IMR-90 (cell line): Measurements from ENCODE around the gene OFD1. TPM values are rescaled to one million over a fixed set of nuclear protein-coding genes. Genes with fewer than 3 reads are reported as not detected.

ENCODE experiments used
- ATAC-seq: fragments of 200-7000 bp; cut with Tn5 transposase; 2 replicates; pipeline ENCODE4 v1.9.1; 2020; ENCODE audit warnings: low read depth, mild to moderate bottlenecking, moderate library complexity
- BruUV-seq: library from RNA; stranded (reverse); fragments of 400-500 nt; replicated peaks from 2 replicates; lab custom pipeline; 2021; lab: Mats Ljungman, UMichigan
- CTCF ChIA-PET: fragments of 300-600 bp; formaldehyde crosslinking; extraction: SDS; loops from one replicate; lab custom pipeline; 2021; ENCODE audit warnings: antibody characterized with exemption; lab: Yijun Ruan, JAX
- POLR2A ChIA-PET: fragments of 300-600 bp; sonication (Branson Sonifier 250); formaldehyde crosslinking; loops from one replicate; lab custom pipeline; 2022; ENCODE audit warnings: antibody characterized with exemption; ENCODE audit not compliant: unreplicated experiment; lab: Charles Lee
- DNase-seq: peaks from one replicate; pipeline ENCODE4 v3.0.0; 2013
- H2AFZ ChIP-seq: replicated peaks from 2 replicates; pipeline ENCODE3; 2013; ENCODE audit warnings: low read length, mild to moderate bottlenecking; ENCODE audit not compliant: poor library complexity
- H2AK5ac ChIP-seq: 2 replicates; pipeline ENCODE4 v1.6.1; 2013; ENCODE audit warnings: low read depth, low read length, inconsistent platforms
- H2AK9ac ChIP-seq: replicated peaks from 2 replicates; pipeline ENCODE3; 2013; ENCODE audit warnings: mild to moderate bottlenecking, low read depth, low read length, moderate library complexity; ENCODE audit not compliant: poor library complexity
- H2BK120ac ChIP-seq: 2 replicates; pipeline ENCODE4 v1.6.1; 2013; ENCODE audit warnings: low read depth, low read length, inconsistent platforms
- H2BK15ac ChIP-seq: 3 replicates; pipeline ENCODE4 v1.6.1; 2013; ENCODE audit warnings: low read depth, low read length, inconsistent platforms
- H2BK20ac ChIP-seq: 2 replicates; pipeline ENCODE4 v1.6.1; 2013; ENCODE audit warnings: low read depth, mild to moderate bottlenecking, inconsistent platforms, low read length, moderate library complexity
- H2BK5ac ChIP-seq: 2 replicates; pipeline ENCODE4 v1.6.1; 2013; ENCODE audit warnings: mild to moderate bottlenecking, low read depth, low read length, inconsistent platforms; ENCODE audit not compliant: poor library complexity, severe bottlenecking
- H3K14ac ChIP-seq: replicated peaks from 2 replicates; pipeline ENCODE4 v1.6.1; 2013; ENCODE audit warnings: low read depth, low read length, inconsistent platforms
- H3K18ac ChIP-seq: 2 replicates; pipeline ENCODE4 v1.6.1; 2013; ENCODE audit warnings: low read depth, low read length, control low read depth
- H3K23ac ChIP-seq: 2 replicates; pipeline ENCODE4 v1.6.1; 2013; ENCODE audit warnings: low read depth, low read length, inconsistent platforms
- H3K27ac ChIP-seq: 2 replicates; pipeline ENCODE4 v1.5.1; 2013; ENCODE audit warnings: mild to moderate bottlenecking, control low read depth, low read length; ENCODE audit not compliant: insufficient read depth
- H3K27me3 ChIP-seq: 2 replicates; pipeline ENCODE4 v1.6.1; 2013; ENCODE audit warnings: low read length; ENCODE audit not compliant: control insufficient read depth, insufficient read depth
- H3K36me3 ChIP-seq: 2 replicates; pipeline ENCODE4 v1.6.1; 2013; ENCODE audit warnings: low read length, mixed read lengths; ENCODE audit not compliant: control insufficient read depth, insufficient read depth
- H3K4ac ChIP-seq: 2 replicates; pipeline ENCODE4 v1.6.1; 2013; ENCODE audit warnings: low read depth, low read length, inconsistent platforms
- H3K4me1 ChIP-seq: 2 replicates; pipeline ENCODE4 v1.6.1; 2013; ENCODE audit warnings: low read length, mixed read lengths; ENCODE audit not compliant: control insufficient read depth, insufficient read depth
- H3K4me2 ChIP-seq: 2 replicates; pipeline ENCODE4 v1.6.1; 2013; ENCODE audit warnings: low read depth, mild to moderate bottlenecking, control low read depth, low read length, moderate library complexity
- H3K4me3 ChIP-seq: 2 replicates; pipeline ENCODE4 v1.5.1; 2013; ENCODE audit warnings: low read depth, mild to moderate bottlenecking, control low read depth, low read length, moderate library complexity; ENCODE audit not compliant: insufficient read depth
- H3K56ac ChIP-seq: 2 replicates; pipeline ENCODE4 v1.6.1; 2013; ENCODE audit warnings: low read length, inconsistent platforms; ENCODE audit not compliant: insufficient read depth; ENCODE audit errors: extremely low read depth
- H3K79me1 ChIP-seq, 2 experiments: 2 replicates each; pipeline ENCODE4 v1.6.1; 2013; ENCODE audit warnings: low read length in 2 of 2, inconsistent platforms in 1 of 2, low read depth in 1 of 2
- H3K9ac ChIP-seq: 2 replicates; pipeline ENCODE4 v1.6.1; 2013; ENCODE audit warnings: low read depth, low read length, control low read depth
- H3K9me1 ChIP-seq: 2 replicates; pipeline ENCODE4 v1.6.1; 2013; ENCODE audit warnings: low read length, inconsistent platforms; ENCODE audit not compliant: insufficient read depth
- H3K9me3 ChIP-seq: 2 replicates; pipeline ENCODE4 v1.6.1; 2013; ENCODE audit warnings: low read length; ENCODE audit not compliant: control insufficient read depth, insufficient read depth
- H4K20me1 ChIP-seq: 2 replicates; pipeline ENCODE4 v1.6.1; 2013; ENCODE audit warnings: low read length, inconsistent platforms; ENCODE audit not compliant: insufficient read depth
- H4K5ac ChIP-seq: 2 replicates; pipeline ENCODE4 v1.6.1; 2013; ENCODE audit warnings: mild to moderate bottlenecking, low read depth, low read length, control low read depth
- H4K8ac ChIP-seq, 2 experiments: 2 replicates each; pipeline ENCODE4 v1.6.1; 2013; ENCODE audit warnings: low read depth in 2 of 2, low read length in 2 of 2, control low read depth in 1 of 2, inconsistent platforms in 1 of 2
- H4K91ac ChIP-seq: 2 replicates; pipeline ENCODE4 v1.6.1; 2013; ENCODE audit warnings: low read depth, low read length, inconsistent platforms; ENCODE audit not compliant: insufficient read depth
- MAFK ChIP-seq: IDR thresholded peaks from 2 replicates; pipeline ENCODE4 v1.6.1; 2012; ENCODE audit warnings: low read depth, low read length, improper control_type of control experiment
- NFE2L2 ChIP-seq: fragments of 150-350 bp; IDR thresholded peaks from 2 replicates; pipeline ENCODE4 v1.6.1; 2016; ENCODE audit warnings: low read depth, mild to moderate bottlenecking, low read length
- SMC3 ChIP-seq: fragments of 150-350 bp; IDR thresholded peaks from 2 replicates; pipeline ENCODE4 v1.6.1; 2016; ENCODE audit warnings: low read depth, mild to moderate bottlenecking, antibody characterized with exemption, low read length, moderate library complexity
- USF2 ChIP-seq: fragments of 150-350 bp; IDR thresholded peaks from 2 replicates; pipeline ENCODE4 v1.6.1; 2017; ENCODE audit warnings: mild to moderate bottlenecking, antibody characterized with exemption, low read length, low read depth
- WGBS, 2 experiments: methylation state at CpG; one replicate each; pipeline versions ENCODE4 v1.1.5 to v1.1.7; 2013; ENCODE audit warnings: missing lambda C conversion rate in 2 of 2; ENCODE audit not compliant: insufficient read length in 1 of 2; ENCODE audit errors: extremely low coverage in 2 of 2; 5-methylcytosine and 5-hydroxymethylcytosine counted together
- dilution Hi-C: fragments of 300-500 bp; cut with HindIII; formaldehyde crosslinking; loops from one replicate; pipeline ENCODE4 v1.14.3; 2018; ENCODE audit warnings: low sequenced_read_pairs; ENCODE audit not compliant: unreplicated experiment
- in situ Hi-C: fragments of 300-500 bp; cut with MboI; formaldehyde crosslinking; loops from 3 replicates; pipeline ENCODE4 v1.14.3; 2019; ENCODE audit warnings: low sequenced_read_pairs, inconsistent platforms, mixed read lengths
- intact Hi-C: fragments of 100-400 bp; cut with micrococcal nuclease; formaldehyde crosslinking; loops from 2 replicates; pipeline ENCODE4 v1.10.0; 2022
- polyA plus RNA-seq, 3 experiments: library from polyadenylated mRNA; depleted of rRNA; stranded (reverse); fragments of >200 nt; gene quantifications; 2 replicates each; pipeline ENCODE4 v1.2.3, GENCODE V29; 2012; ENCODE audit warnings: low replicate concordance in 1 of 3
- total RNA-seq: library from RNA; depleted of rRNA; stranded (reverse); fragments of >200 nt; gene quantifications from 2 replicates; pipeline ENCODE4 v1.2.3, GENCODE V29; 2012
- TF ChIP-seq, protein P1 (sequence below): conservative IDR thresholded peaks from 2 replicates; pipeline ENCODE4 v1.5.1; 2012; ENCODE audit warnings: mild to moderate bottlenecking, low read depth, low read length, improper control_type of control experiment

OFD1 gene
- total and polyA plus RNA-seq, 2 of the 4 experiments (the other 2 are of a cell fraction) = 8.4 to 8.6 TPM

DNA sequence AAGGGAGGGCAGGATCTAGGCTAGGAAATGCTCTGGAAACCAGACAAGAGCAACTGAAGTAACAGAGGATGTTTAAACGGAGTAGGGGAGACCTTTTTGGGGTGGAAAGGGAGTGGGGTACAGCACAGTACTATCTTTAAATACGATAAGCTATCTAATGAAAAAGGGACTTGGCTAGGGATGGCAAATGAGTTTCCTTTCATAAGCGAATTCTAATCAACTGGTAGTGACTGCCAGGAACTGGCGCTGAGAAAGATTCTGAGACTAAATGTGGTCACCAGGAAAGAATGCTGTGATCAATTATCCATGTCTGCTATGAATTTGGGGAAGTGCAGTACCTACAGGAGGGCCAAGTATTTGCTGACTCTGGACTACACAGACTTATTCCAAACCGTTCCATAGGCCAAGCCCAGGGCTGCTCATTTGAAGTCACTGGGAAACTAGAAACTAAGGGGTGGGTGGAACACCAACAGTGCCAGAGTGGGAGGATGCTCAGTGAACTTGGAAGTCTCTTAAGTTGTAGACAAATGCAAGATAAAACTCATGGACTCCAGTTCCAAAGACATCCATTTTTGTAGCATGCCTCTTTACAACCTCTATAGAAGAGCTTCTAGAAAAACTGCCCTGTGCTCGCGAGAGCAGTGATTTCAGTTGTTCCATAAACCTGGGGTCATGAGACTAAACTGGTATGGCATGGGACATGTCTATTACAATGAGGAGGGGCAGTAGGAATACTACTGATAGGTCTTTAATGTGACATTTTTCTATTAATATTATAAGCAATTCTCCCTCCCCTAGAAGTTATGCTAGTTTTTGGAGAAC is 2.1 kb upstream of the OFD1 start:
- H3K23ac ChIP-seq = no peak overlapping the region
- no peak overlapping the region for H4K5ac ChIP-seq
- dilution Hi-C loops (no loop called here), in situ Hi-C loops (loop anchor here (25.0 kb wide), 1 partner anchor 770 kb away; no protein-coding TSS in a partner anchor), intact Hi-C loops (loop anchor here (5.0 kb wide), 2 partner anchors 40 to 225 kb away; no protein-coding TSS in a partner anchor)
- H3K27me3 ChIP-seq = no peaks in the 10 kb centered on the region
- H2AK5ac ChIP-seq = no peak overlapping the region
- no TSS peak for BruUV-seq
- H3K18ac ChIP-seq = no peak overlapping the region
- H3K4ac ChIP-seq = no peak overlapping the region
- H4K91ac ChIP-seq = no peak overlapping the region
- no peaks in the 10 kb centered on the region for H3K9me3 ChIP-seq
- H2BK5ac ChIP-seq = no peak overlapping the region
- no peak overlapping the region for H3K27ac ChIP-seq
- no peak overlapping the region for H3K4me3 ChIP-seq
- H2AFZ ChIP-seq = no peak overlapping the region
- no peak overlapping the region for H2BK120ac ChIP-seq
- no peak overlapping the region for H3K14ac ChIP-seq
- H3K79me1 ChIP-seq = peaks cover 16 to 38% of the 10 kb centered on the region in 2 experiments
- ATAC-seq = no peak
- H4K20me1 ChIP-seq = no peaks in the 10 kb centered on the region
- H3K36me3 ChIP-seq = peaks cover 5% of the 10 kb centered on the region
- no peak overlapping the region for H3K56ac ChIP-seq
- no peak overlapping the region for H2BK15ac ChIP-seq
- no peak for TF ChIP-seq USF2
- no peak for TF ChIP-seq MAFK
- no peak for TF ChIP-seq NFE2L2
- TF ChIP-seq SMC3 = no peak
- TF ChIP-seq, protein P1, sequence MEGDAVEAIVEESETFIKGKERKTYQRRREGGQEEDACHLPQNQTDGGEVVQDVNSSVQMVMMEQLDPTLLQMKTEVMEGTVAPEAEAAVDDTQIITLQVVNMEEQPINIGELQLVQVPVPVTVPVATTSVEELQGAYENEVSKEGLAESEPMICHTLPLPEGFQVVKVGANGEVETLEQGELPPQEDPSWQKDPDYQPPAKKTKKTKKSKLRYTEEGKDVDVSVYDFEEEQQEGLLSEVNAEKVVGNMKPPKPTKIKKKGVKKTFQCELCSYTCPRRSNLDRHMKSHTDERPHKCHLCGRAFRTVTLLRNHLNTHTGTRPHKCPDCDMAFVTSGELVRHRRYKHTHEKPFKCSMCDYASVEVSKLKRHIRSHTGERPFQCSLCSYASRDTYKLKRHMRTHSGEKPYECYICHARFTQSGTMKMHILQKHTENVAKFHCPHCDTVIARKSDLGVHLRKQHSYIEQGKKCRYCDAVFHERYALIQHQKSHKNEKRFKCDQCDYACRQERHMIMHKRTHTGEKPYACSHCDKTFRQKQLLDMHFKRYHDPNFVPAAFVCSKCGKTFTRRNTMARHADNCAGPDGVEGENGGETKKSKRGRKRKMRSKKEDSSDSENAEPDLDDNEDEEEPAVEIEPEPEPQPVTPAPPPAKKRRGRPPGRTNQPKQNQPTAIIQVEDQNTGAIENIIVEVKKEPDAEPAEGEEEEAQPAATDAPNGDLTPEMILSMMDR = no peak
- no peak overlapping the region for H4K8ac ChIP-seq
- peak overlapping the region; percentile 23; the same call in 1 of the 2 replicates for H3K4me2 ChIP-seq
- WGBS, 2 experiments = 91% methylated on average over 2 of the region's 7 CpGs; no CpG with 5 or more reads in 1 of the 2 experiments
- POLR2A ChIA-PET = no interaction called here
- no peaks in the 10 kb centered on the region; the same call in 1 of the 2 replicates for H3K9me1 ChIP-seq
- H2AK9ac ChIP-seq = no peak overlapping the region
- H3K9ac ChIP-seq = no peak overlapping the region
- no peak for DNase-seq
- CTCF ChIA-PET = no interaction called here
- H3K4me1 ChIP-seq = no peaks in the 10 kb centered on the region
- no peak overlapping the region for H2BK20ac ChIP-seq
